SU-DHL-6 (cell line): Measurements from ENCODE around the gene SIPA1.

ENCODE experiments used
- H2AFZ ChIP-seq: fragments of 200-600 bp; sonication (generic); 2 replicates; pipeline ENCODE4 v1.6.1; 2014; ENCODE audit warnings: low read depth, mild to moderate bottlenecking, moderate library complexity, mixed read lengths, antibody characterized with exemption, low read length; ENCODE audit not compliant: severe bottlenecking
- H3F3A ChIP-seq: fragments of 200-600 bp; shearing (Covaris generic); 2 replicates; pipeline ENCODE4 v1.6.0; 2016; ENCODE audit warnings: antibody characterized with exemption, mild to moderate bottlenecking; ENCODE audit not compliant: insufficient read depth
- H3K27ac ChIP-seq: fragments of 200-600 bp; sonication (generic); 2 replicates; pipeline ENCODE4 v1.5.1; 2016; ENCODE audit warnings: low read depth, mild to moderate bottlenecking, low read length, moderate library complexity, mixed read lengths
- H3K27me3 ChIP-seq: fragments of 200-600 bp; sonication (generic), shearing (Covaris generic); 2 replicates; pipeline ENCODE4 v1.6.0; 2014; ENCODE audit warnings: mild to moderate bottlenecking, low read length
- H3K36me3 ChIP-seq: fragments of 200-600 bp; sonication (generic); 2 replicates; pipeline ENCODE4 v1.6.1; 2014; ENCODE audit warnings: mild to moderate bottlenecking, low read length, mixed read lengths
- H3K4me2 ChIP-seq: fragments of 300-600, 200-600 bp; shearing (Covaris generic), sonication (generic); 2 replicates; pipeline ENCODE4 v1.6.0; 2014; ENCODE audit warnings: low read length, low read depth, mild to moderate bottlenecking; ENCODE audit not compliant: poor library complexity, severe bottlenecking
- H3K4me3 ChIP-seq: fragments of 200-600 bp; sonication (generic); 2 replicates; pipeline ENCODE4 v1.5.1; 2014; ENCODE audit warnings: antibody characterized with exemption, low read length, mild to moderate bottlenecking, mixed read lengths; ENCODE audit not compliant: insufficient read depth, poor library complexity, severe bottlenecking
- H3K79me2 ChIP-seq: fragments of 200-600 bp; sonication (generic); 2 replicates; pipeline ENCODE4 v1.6.1; 2014; ENCODE audit warnings: mild to moderate bottlenecking, low read length, moderate library complexity; ENCODE audit not compliant: insufficient read depth
- H3K9ac ChIP-seq: fragments of 200-600 bp; sonication (generic); 2 replicates; pipeline ENCODE4 v1.7.0; 2014; ENCODE audit warnings: mild to moderate bottlenecking, low read length
- H3K9me2 ChIP-seq: fragments of 200-600 bp; sonication (generic); replicated peaks from 2 replicates; pipeline ENCODE4 v1.6.1; 2014; ENCODE audit warnings: low read length; ENCODE audit not compliant: insufficient read depth
- H3K9me3 ChIP-seq: fragments of 200-600 bp; sonication (generic); 2 replicates; pipeline ENCODE4 v1.6.1; 2014; ENCODE audit warnings: low read length, mixed read lengths; ENCODE audit not compliant: insufficient read depth
- H4K20me1 ChIP-seq: fragments of 200-600 bp; sonication (generic); 2 replicates; pipeline ENCODE4 v1.6.1; 2014; ENCODE audit warnings: low read depth, mild to moderate bottlenecking, antibody characterized with exemption, low read length, moderate library complexity, mixed read lengths
- EZH2phosphoT487 ChIP-seq: fragments of 200-600 bp; sonication (generic), shearing (Covaris generic); conservative IDR thresholded peaks from 2 replicates; pipeline ENCODE4 v1.6.1; 2018; ENCODE audit warnings: mild to moderate bottlenecking, antibody characterized with exemption, low read length, moderate library complexity, mixed read lengths
- TF ChIP-seq, protein P1 (sequence below): fragments of 200-600 bp; sonication (generic); IDR thresholded peaks from one replicate; pipeline ENCODE4 v1.5.1; 2017; ENCODE audit warnings: antibody characterized with exemption, mild to moderate bottlenecking, low read length, moderate library complexity; ENCODE audit not compliant: insufficient read depth, poor library complexity, severe bottlenecking

Gene SIPA1

DNA sequence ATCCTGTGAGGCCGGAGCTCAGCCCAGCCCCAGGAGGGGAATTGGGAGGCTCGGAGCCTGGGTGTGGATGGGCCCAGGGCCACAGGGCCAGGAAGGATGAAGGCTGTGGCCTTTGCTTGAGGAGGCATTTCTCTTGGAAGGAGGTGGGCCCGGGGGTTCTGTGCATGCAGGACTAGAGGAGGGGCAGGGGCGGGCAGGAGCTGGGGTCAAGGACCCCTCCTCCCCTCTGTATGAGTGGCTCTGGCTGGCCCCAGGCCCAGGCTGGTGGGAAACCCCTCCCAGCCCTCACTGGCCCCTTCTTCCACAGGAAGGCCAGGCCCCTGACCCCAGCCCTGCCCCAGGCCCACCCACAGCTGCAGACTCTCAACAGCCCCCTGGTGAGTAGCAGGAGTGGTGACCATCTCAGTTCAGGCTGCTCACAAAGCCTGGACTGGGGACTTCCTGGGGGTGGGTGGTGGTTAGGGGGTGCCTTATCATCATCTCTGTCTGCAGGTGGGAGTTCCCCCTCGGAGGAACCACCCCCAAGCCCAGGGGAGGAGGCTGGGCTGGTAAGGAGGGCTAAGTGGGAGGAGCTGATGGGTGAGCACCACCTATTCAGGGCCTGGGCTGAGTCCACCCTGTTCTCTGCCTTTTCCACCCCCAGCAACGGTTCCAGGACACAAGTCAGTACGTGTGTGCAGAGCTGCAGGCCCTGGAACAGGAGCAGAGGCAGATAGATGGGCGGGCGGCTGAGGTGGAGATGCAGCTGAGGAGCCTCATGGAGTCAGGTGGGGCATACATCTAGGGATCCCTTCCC is 48.3 kb upstream of the SIPA1 start:
- H3K27me3 ChIP-seq: no peaks in the 10 kb centered on the region
- no peaks in the 10 kb centered on the region for H4K20me1 ChIP-seq
- H3K9ac ChIP-seq: no peak overlapping the region
- no peaks in the 10 kb centered on the region for H3K9me2 ChIP-seq
- no peaks in the 10 kb centered on the region for H3K79me2 ChIP-seq
- H2AFZ ChIP-seq: no peak overlapping the region
- no peak overlapping the region for H3K4me2 ChIP-seq
- H3K4me3 ChIP-seq: no peak overlapping the region
- H3K27ac ChIP-seq: no peak overlapping the region
- no peaks in the 10 kb centered on the region for H3F3A ChIP-seq
- TF ChIP-seq, protein P1, sequence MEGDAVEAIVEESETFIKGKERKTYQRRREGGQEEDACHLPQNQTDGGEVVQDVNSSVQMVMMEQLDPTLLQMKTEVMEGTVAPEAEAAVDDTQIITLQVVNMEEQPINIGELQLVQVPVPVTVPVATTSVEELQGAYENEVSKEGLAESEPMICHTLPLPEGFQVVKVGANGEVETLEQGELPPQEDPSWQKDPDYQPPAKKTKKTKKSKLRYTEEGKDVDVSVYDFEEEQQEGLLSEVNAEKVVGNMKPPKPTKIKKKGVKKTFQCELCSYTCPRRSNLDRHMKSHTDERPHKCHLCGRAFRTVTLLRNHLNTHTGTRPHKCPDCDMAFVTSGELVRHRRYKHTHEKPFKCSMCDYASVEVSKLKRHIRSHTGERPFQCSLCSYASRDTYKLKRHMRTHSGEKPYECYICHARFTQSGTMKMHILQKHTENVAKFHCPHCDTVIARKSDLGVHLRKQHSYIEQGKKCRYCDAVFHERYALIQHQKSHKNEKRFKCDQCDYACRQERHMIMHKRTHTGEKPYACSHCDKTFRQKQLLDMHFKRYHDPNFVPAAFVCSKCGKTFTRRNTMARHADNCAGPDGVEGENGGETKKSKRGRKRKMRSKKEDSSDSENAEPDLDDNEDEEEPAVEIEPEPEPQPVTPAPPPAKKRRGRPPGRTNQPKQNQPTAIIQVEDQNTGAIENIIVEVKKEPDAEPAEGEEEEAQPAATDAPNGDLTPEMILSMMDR: no peak
- TF ChIP-seq EZH2phosphoT487: no peak
- no peaks in the 10 kb centered on the region for H3K9me3 ChIP-seq
- H3K36me3 ChIP-seq: no peaks in the 10 kb centered on the region

DNA sequence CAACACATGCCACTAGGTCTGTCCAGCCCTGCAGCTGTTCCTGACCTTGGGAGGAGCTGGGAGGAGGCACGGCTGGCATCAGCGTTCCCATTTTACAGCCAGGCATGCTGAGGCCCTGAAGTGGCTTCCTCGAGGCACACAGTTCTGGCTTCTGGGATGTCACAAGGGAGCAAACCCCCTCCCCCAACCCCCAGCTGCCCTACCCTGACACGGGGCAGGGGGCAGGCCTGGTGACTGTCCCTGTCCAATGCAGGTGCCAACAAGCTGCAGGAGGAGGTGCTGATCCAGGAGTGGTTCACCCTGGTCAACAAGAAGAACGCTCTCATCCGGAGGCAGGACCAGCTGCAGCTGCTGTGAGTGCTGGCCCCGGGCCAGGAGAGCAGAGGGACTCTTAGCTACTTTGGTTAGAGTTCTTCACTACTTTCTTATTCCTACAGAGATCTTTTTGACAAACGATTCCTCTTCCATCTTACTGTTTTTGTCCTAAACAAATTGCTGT is 47.6 kb upstream of the SIPA1 start:
- H3K36me3 ChIP-seq: no peaks in the 10 kb centered on the region
- H3K27ac ChIP-seq: no peak overlapping the region
- no peaks in the 10 kb centered on the region for H3K79me2 ChIP-seq
- H3K4me2 ChIP-seq: no peak overlapping the region
- no peak overlapping the region for H2AFZ ChIP-seq
- H3K27me3 ChIP-seq: no peaks in the 10 kb centered on the region
- H3K4me3 ChIP-seq: no peak overlapping the region
- H3F3A ChIP-seq: no peaks in the 10 kb centered on the region
- H3K9ac ChIP-seq: no peak overlapping the region
- TF ChIP-seq, protein P1: no peak
- no peak for TF ChIP-seq EZH2phosphoT487
- H4K20me1 ChIP-seq: no peaks in the 10 kb centered on the region
- H3K9me2 ChIP-seq: no peaks in the 10 kb centered on the region
- H3K9me3 ChIP-seq: no peaks in the 10 kb centered on the region

DNA sequence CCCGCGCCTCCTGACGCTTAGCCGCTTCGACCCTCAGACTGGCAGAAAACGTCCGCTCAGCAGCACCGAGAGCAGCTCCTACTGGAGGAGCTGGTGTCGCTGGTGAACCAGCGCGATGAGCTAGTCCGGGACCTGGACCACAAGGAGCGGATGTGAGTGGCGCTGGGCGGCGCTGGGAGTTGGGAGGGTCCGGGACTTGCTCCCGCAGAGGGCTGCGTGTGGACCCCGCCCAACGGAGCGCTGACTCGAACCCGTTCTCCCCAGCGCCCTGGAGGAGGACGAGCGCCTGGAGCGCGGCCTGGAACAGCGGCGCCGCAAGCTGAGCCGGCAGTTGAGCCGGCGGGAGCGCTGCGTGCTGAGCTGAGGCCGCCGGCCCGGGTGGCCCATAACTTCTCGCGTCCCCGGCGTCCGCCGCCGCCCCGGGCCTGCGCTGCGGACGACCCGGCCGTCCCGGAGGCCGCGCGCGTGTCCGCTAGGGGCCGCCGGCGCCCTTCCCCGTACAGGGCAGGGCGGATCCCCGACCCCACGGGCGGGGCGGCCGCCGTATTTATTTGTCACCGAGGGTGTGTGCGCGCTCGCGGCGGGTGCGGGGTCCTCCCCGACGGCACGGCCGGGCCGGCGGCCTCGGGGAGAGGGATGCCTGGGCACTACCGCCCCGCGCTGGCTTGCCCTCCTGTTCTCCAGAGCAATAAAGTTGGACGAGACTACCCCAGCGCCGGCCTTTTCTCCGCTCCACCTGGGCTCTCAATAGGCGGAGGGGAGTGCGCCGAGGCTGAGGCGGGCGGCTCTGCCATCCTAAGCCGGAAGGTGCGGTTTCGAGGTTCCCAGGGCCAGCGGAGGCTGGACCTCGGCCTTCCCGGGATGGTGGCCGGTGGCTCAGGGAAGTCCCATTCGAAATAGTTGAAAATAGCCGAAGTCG is 45.7 kb upstream of the SIPA1 start:
- Histone ChIP-seq H3K79me2 (no peaks in the 10 kb centered on the region), H3F3A (no peaks in the 10 kb centered on the region), H3K9me2 (no peaks in the 10 kb centered on the region), H4K20me1 (no peaks in the 10 kb centered on the region), H3K4me2 (no peak overlapping the region), H3K36me3 (no peaks in the 10 kb centered on the region), H3K9me3 (no peaks in the 10 kb centered on the region), H3K9ac (no peak overlapping the region), H3K4me3 (no peak overlapping the region), H3K27ac (no peak overlapping the region), H3K27me3 (no peaks in the 10 kb centered on the region), H2AFZ (no peak overlapping the region)
- TF ChIP-seq, protein P1: no peak
- no peak for TF ChIP-seq EZH2phosphoT487
